Caco-2 (cell line): ENCODE data around the gene NFKB1. TPM values are rescaled to one million over a fixed set of nuclear protein-coding genes. Genes with fewer than 3 reads are reported as not detected.
A peak's percentile ranks its signal among the peaks of the same experiment; 100 is the strongest.

Experiments used
- BruUV-seq: library from RNA; stranded (reverse); fragments of 400-500 nt; replicated peaks from 2 replicates; lab custom pipeline; 2021; lab: Mats Ljungman, UMichigan
- CTCF ChIA-PET: fragments of 300-600 bp; sonication (Branson Sonifier 250); formaldehyde crosslinking; loops from one replicate; lab custom pipeline; 2022; ENCODE audit warnings: antibody characterized with exemption; lab: Charles Lee
- POLR2A ChIA-PET: fragments of 300-600 bp; sonication (Branson Sonifier 250); formaldehyde crosslinking; loops from one replicate; lab custom pipeline; 2022; ENCODE audit warnings: antibody characterized with exemption; lab: Charles Lee
- DNase-seq, 2 experiments: peaks; one replicate each; pipeline versions ENCODE4 v3.0.0 to v3.0.0-alpha.2; 2020 to 2022
- H3K27me3 ChIP-seq: replicated peaks from 2 replicates; pipeline ENCODE4 v1.6.0; 2011; ENCODE audit warnings: low read length; ENCODE audit not compliant: control insufficient read depth, insufficient read depth
- H3K36me3 ChIP-seq: 2 replicates; pipeline ENCODE4 v1.5.1; 2011; ENCODE audit warnings: low read length; ENCODE audit not compliant: control insufficient read depth, insufficient read depth
- H3K4me1 ChIP-seq: fragments of 250-450 bp; sonication (Bioruptor Pico); 2 replicates; pipeline ENCODE4 v1.5.1; 2020; ENCODE audit warnings: mild to moderate bottlenecking
- H3K4me3 ChIP-seq: 2 replicates; pipeline ENCODE4 v1.5.1; 2011; ENCODE audit warnings: low read depth, mild to moderate bottlenecking, control low read depth, low read length
- H3K9me3 ChIP-seq: fragments of 250-450 bp; sonication (Bioruptor Pico); 2 replicates; pipeline ENCODE4 v1.5.1; 2020; ENCODE audit warnings: mild to moderate bottlenecking, moderate library complexity
- H3K27ac Mint-ChIP-seq: one replicate; pipeline ENCODE4 v1.8.0; 2022; ENCODE audit warnings: mixed read lengths; ENCODE audit not compliant: unreplicated experiment
- H3K27me3 Mint-ChIP-seq: one replicate; pipeline ENCODE4 v1.8.0; 2022; ENCODE audit warnings: mixed read lengths; ENCODE audit not compliant: insufficient read depth, unreplicated experiment
- H3K36me3 Mint-ChIP-seq: one replicate; pipeline ENCODE4 v1.8.0; 2022; ENCODE audit warnings: mild to moderate bottlenecking, mixed read lengths; ENCODE audit not compliant: insufficient read depth, unreplicated experiment
- H3K4me1 Mint-ChIP-seq: one replicate; pipeline ENCODE4 v1.8.0; 2022; ENCODE audit warnings: low read depth, mixed read lengths; ENCODE audit not compliant: unreplicated experiment
- H3K4me3 Mint-ChIP-seq: one replicate; pipeline ENCODE4 v1.8.0; 2022; ENCODE audit warnings: mild to moderate bottlenecking, moderate library complexity, mixed read lengths; ENCODE audit not compliant: unreplicated experiment
- H3K9me3 Mint-ChIP-seq: one replicate; pipeline ENCODE4 v1.8.0; 2022; ENCODE audit warnings: mixed read lengths; ENCODE audit not compliant: unreplicated experiment
- intact Hi-C: fragments of 100-400 bp; cut with micrococcal nuclease; formaldehyde crosslinking; loops from one replicate; pipeline ENCODE4 v1.10.0; 2022; ENCODE audit not compliant: unreplicated experiment
- total RNA-seq: library from RNA; stranded (reverse); gene quantifications from 2 replicates; pipeline ENCODE4 v1.2.3, GENCODE V29; 2022
- TF ChIP-seq, protein P1 (sequence below), 2 experiments: fragments of 200-600 bp in 1 of 2; IDR thresholded peaks; 1 replicate in 1 of 2; 2 replicates in 1 of 2; pipeline versions ENCODE4 v1.5.1 to v1.8.0; 2011 to 2022; ENCODE audit warnings: antibody characterized with exemption in 1 of 2, control low read depth in 1 of 2, inconsistent platforms in 1 of 2, low read depth in 1 of 2, low read length in 1 of 2, mild to moderate bottlenecking in 1 of 2, moderate library complexity in 1 of 2; ENCODE audit not compliant: insufficient read depth in 1 of 2, severe bottlenecking in 1 of 2, unreplicated experiment in 1 of 2

NFKB1 gene
- total RNA-seq, 1 experiment from 2014 or later = 33.0 TPM

DNA sequence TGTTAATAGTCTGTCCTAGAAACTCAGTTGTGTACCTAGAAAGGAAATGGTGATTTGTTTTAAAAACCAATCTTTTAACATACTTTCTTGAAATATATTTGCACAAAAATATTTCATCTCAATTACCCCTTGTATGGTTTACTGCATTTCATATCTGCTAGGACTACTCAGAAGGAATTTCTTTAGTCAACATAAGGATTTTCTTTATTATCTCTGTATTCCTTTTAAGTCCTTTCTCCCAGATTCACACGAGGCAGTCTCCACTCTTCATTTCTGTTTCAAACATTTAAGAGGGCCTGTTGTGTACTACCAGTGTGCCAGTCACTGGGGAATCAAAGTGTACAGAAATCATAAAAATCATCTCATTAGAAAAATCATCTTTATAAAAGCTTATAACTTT, 28.8 kb downstream of the NFKB1 start:
- Mint-ChIP-seq H3K27me3 (no peaks in the 10 kb centered on the region), H3K4me1 (peaks cover 27% of the 10 kb centered on the region), H3K27ac (peak overlapping the region; percentile 61), H3K4me3 (no peak overlapping the region), H3K36me3 (peaks cover 5% of the 10 kb centered on the region), H3K9me3 (no peaks in the 10 kb centered on the region)
- intact Hi-C loops = no loop called here
- POLR2A ChIA-PET = no interaction called here
- H3K4me3 ChIP-seq = no peak overlapping the region
- H3K9me3 ChIP-seq = no peaks in the 10 kb centered on the region
- H3K4me1 ChIP-seq = peaks cover 13% of the 10 kb centered on the region; the same call in 1 of the 2 replicates
- CTCF ChIA-PET = no interaction called here
- H3K36me3 ChIP-seq = no peaks in the 10 kb centered on the region; the same call in 1 of the 2 replicates
- TF ChIP-seq, protein P1, sequence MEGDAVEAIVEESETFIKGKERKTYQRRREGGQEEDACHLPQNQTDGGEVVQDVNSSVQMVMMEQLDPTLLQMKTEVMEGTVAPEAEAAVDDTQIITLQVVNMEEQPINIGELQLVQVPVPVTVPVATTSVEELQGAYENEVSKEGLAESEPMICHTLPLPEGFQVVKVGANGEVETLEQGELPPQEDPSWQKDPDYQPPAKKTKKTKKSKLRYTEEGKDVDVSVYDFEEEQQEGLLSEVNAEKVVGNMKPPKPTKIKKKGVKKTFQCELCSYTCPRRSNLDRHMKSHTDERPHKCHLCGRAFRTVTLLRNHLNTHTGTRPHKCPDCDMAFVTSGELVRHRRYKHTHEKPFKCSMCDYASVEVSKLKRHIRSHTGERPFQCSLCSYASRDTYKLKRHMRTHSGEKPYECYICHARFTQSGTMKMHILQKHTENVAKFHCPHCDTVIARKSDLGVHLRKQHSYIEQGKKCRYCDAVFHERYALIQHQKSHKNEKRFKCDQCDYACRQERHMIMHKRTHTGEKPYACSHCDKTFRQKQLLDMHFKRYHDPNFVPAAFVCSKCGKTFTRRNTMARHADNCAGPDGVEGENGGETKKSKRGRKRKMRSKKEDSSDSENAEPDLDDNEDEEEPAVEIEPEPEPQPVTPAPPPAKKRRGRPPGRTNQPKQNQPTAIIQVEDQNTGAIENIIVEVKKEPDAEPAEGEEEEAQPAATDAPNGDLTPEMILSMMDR (IDR thresholded peaks at IDR 0.05; ENCODE audit: insufficient read depth in 1 of 2, low read depth in 1 of 2, low read length in 1 of 2, severe bottlenecking in 1 of 2, unreplicated experiment in 1 of 2) = no peak
- BruUV-seq = no TSS peak
- no peaks in the 10 kb centered on the region for H3K27me3 ChIP-seq
- no peak for DNase-seq

DNA sequence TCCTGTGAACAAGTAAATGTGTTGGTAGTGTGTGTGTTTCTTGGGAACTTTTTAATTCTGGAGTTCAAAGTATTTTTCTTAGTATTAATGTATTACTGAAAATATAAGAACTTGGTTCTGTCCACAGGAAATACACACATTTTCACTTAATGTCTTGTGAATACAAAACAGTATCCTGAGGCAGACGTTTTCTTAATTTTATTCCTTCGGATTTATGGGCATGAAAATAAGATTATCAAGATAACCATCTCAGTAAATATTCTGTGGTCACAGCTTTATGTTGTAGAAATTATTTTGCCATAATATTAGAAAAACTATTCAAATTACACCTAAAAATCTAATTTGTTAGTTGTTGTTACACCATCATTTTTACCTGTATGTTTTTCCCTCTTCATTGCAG, 29.8 kb downstream of the NFKB1 start:
- no TSS peak for BruUV-seq
- H3K4me1 Mint-ChIP-seq = peaks cover 27% of the 10 kb centered on the region
- H3K9me3 ChIP-seq = no peaks in the 10 kb centered on the region
- H3K36me3 ChIP-seq = no peaks in the 10 kb centered on the region; the same call in 1 of the 2 replicates
- intact Hi-C loops = no loop called here
- DNase-seq = no peak
- ChIA-PET POLR2A (no interaction called here), CTCF (no interaction called here)
- H3K4me1 ChIP-seq = peaks cover 13% of the 10 kb centered on the region; the same call in 1 of the 2 replicates
- no peaks in the 10 kb centered on the region for H3K9me3 Mint-ChIP-seq
- H3K4me3 ChIP-seq = no peak overlapping the region
- peaks cover 2% of the 10 kb centered on the region for H3K36me3 Mint-ChIP-seq
- no peak overlapping the region for H3K4me3 Mint-ChIP-seq
- no peaks in the 10 kb centered on the region for H3K27me3 ChIP-seq
- TF ChIP-seq, protein P1 (IDR thresholded peaks at IDR 0.05; ENCODE audit: insufficient read depth in 1 of 2, low read depth in 1 of 2, low read length in 1 of 2, severe bottlenecking in 1 of 2, unreplicated experiment in 1 of 2) = no peak
- peak overlapping the region; percentile 61 for H3K27ac Mint-ChIP-seq
- no peaks in the 10 kb centered on the region for H3K27me3 Mint-ChIP-seq

- peaks cover 27% of the 10 kb centered on the region for H3K4me1 Mint-ChIP-seq
Observed at GRCh38 chr4:102531462-102531861, 30.3 kb downstream of the NFKB1 start.

More at GRCh38 chr4:102531462-102531861, 30.3 kb downstream of the NFKB1 start:
- TF ChIP-seq, protein P1 (IDR thresholded peaks at IDR 0.05; ENCODE audit: insufficient read depth in 1 of 2, low read depth in 1 of 2, low read length in 1 of 2, severe bottlenecking in 1 of 2, unreplicated experiment in 1 of 2) = no peak
- Histone ChIP-seq H3K4me1 (peaks cover 13% of the 10 kb centered on the region; the same call in 1 of the 2 replicates), H3K4me3 (no peak overlapping the region), H3K36me3 (no peaks in the 10 kb centered on the region; the same call in 1 of the 2 replicates), H3K27me3 (no peaks in the 10 kb centered on the region), H3K9me3 (no peaks in the 10 kb centered on the region)
- H3K36me3 Mint-ChIP-seq = no peaks in the 10 kb centered on the region
- no peak for DNase-seq
- BruUV-seq = no TSS peak
- intact Hi-C loops = no loop called here
- no peak overlapping the region for H3K4me3 Mint-ChIP-seq
- CTCF ChIA-PET = no interaction called here
- no peaks in the 10 kb centered on the region for H3K9me3 Mint-ChIP-seq
- H3K27me3 Mint-ChIP-seq = no peaks in the 10 kb centered on the region
- H3K27ac Mint-ChIP-seq = no peak overlapping the region
- POLR2A ChIA-PET = no interaction called here
